CD4-positive, alpha-beta T cell treated with Interferon alpha-2 for 1 hour (primary cell): ENCODE measurements around the gene DCAF15.
"Not testable (repeated sequence)": the region's sequence is repeated elsewhere in the genome, so short reads cannot be mapped to it uniquely, and the experiment has no call there.

Experiments used
- DNase-seq, 2 donors: peaks; one replicate each; pipeline ENCODE4 v3.0.0-alpha.2; 2020 to 2022

Gene DCAF15

DNA sequence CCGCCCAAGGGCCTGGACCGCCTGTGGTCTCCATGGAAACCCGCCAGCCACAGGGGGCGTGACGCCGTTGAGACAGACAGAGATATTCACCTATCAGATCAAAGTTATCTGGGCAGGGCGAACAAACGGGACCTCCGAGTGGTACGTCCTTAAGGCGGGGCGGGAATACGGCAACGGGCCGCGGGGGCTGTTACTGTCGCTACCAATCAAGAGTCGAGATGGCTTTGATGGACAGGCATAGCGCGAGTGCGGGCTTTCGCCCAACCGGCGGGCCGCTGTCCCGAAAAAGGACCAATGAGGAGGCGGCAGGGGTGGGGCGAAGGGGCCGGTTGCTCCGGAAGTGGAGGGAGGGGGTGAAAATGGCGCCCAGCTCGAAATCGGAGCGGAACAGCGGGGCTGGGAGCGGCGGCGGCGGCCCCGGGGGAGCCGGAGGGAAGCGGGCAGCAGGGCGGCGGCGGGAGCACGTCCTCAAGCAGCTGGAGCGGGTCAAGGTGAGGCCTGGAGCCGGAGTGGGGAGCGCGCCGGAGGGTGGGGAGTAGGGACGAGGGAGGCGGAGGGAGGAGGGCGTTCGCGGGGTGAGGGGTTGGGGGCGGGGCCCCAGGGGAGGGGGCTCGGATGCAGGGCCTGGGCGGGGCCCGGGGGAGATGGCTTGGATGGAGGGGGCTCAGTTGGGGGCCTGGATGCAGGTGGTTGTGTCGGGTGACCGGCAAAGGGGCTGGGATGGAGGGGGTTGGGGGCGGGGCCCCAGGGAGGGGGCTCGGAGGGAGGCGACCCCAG lies at the start of gene DCAF15:
DCAF15 (plus strand) TSS at position 356 of the 777 bp plus-strand sequence; CDS start at position 360, 4 bp downstream.
- DNase-seq: peak; percentile 100

DNA sequence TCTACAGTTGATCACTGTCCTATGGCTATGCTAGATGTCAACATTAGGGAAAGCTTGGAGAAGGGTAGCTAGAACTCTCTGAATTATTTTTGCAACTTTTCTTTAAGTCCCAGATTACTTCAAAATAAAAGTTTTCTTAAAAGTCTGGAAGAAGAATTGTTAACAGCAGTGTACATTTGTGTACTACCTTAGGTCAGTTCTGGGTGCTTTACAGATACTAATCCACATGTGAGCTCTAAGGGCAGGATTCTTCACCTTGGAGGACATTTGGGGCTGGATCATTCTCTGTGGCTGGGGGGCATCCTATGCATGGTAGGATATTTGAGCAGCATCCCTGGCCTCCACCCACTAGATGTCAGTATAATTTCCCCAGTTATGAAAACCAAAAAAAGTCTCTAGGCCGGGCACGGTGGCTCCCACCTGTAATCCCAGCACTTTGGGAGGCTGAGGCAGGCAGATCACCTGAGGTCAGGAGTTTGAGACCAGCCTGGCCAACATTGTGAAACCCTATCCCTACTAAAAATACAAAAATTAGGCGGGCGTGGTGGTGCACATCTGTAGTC lies 49.2 kb upstream of the DCAF15 start:
- DNase-seq: peak in 1 of 2 donors; percentile 60

GRCh38 chr19:13905634-13906520 lies 46.4 kb upstream of the DCAF15 start, which contains the start of the genes BRME1 and CC2D1A:
BRME1 (minus strand) TSS chr19:13906117; CDS start chr19:13904892, 1,225 bp downstream.
CC2D1A (plus strand) TSS chr19:13906201; CDS start chr19:13906442, 241 bp downstream.
- peak; percentile 93 to 95 for DNase-seq

DNA sequence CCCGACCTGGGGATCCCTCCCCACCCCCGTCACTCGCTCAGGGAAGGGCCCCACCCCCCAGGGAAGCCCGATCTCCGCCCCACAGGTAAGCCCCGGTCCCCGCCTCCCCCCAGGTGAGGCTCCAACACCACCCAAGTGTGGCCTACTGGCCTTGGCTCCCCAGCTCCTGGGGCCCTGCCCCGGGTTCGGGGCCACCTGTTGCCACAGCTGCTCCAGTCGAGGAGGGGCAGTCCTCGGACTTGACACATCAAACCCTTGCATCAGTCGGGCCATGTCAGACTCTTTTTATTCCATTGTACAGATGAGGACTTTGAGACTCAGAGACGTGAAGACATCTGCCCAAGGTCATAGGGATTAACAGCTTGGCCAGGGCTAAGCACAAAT lies 45.8 kb upstream of the DCAF15 start:
- peak in 1 of 2 donors; percentile 45 for DNase-seq

GRCh38 chr19:13906910-13907309 lies 45.4 kb upstream of the DCAF15 start:
- no peak for DNase-seq

- DNase-seq: no peak
These were observed 43.6 kb upstream of the DCAF15 start for GRCh38 chr19:13908674-13909073.

- no peak for DNase-seq
These were observed 42.9 kb upstream of the DCAF15 start for GRCh38 chr19:13909430-13909829.

DNA sequence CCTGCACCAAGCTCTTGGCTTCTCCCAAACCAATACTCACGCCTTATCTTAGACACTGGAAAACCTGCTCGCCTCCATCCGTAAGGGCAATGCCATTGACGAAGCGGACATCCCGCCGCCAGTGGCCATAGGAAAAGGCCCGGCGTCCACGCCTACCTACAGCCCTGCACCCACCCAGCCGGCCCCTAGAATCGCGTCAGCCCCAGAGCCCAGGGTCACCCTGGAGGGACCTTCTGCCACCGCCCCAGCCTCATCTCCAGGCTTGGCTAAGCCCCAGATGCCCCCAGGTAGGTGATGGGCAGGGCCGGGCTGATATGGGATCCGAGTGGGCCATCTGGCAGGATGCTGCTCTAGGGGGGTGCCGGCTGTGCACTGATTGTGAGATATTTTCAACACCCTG lies 39.0 kb upstream of the DCAF15 start:
- no peak for DNase-seq

DNA sequence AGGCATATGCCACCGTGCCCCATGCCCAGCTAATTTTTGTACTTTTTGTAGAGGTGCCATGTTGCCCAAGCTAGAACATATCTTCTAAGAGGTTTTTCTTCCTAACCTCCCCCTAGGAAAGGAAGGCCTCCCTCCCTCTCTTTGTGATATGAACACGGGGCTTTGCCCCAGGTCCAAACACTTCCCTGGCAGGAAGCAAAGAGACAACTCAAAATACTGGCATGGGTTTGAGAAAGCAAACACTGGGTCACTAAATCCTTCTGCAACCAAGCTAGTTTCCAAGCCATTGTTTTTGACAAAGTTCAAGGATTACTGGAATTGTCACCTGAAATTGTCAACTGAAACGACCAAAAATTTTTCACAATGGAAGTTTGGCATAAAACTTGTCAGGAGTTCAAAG lies 37.5 kb upstream of the DCAF15 start:
- DNase-seq: no peak

DNA sequence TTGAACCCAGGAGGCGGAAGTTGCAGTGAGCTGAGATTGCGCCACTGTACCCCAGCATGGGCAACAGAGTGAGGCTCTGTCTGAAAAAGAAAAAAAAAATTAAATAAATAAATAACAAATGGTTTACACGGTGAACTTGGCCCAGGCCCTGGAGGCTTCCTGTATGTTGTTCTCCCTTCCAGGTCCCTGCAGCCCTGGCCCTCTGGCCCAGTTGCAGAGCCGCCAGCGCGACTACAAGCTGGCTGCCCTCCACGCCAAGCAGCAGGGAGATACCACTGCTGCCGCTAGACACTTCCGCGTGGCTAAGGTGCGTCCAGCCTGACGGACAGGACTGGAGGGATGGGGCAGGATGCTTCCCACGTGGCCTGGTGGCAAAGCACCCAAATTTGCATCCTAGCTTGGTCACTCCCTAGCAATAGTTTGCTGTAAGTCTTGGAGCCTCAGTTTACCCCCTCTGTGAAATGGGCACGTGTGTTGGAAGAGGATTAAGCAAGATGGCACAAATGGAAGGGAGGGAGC lies 34.4 kb upstream of the DCAF15 start:
- DNase-seq: no peak

DNA sequence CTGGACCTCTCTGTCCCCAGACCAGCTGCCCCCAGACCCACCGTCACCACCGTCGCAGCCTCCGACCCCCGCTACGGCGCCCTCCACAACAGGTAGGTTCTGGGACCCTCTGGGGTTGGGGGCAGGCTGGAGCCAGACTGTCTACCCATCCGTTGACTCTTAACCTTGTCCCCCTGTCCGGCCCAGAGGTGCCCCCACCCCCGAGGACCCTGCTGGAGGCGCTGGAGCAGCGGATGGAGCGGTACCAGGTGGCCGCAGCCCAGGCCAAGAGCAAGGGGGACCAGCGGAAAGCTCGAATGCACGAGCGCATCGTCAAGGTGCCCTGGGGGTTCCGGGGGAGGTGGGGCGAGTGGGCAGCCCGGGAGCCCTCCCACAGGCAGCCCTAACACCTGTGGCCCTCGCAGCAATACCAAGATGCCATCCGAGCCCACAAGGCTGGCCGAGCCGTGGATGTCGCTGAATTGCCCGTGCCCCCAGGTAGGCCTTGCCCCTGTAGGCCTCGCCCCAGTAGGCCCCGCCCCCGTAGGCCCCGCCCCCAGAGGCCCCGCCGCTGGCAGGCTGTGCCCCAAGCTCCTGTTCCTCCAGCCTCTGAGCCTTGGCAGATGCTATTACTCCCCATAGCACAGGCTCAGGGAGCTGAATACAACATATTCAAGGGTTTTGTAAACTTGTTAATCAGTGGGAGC lies 33.4 kb upstream of the DCAF15 start:
- no peak for DNase-seq

GRCh38 chr19:13920524-13920923 lies 31.8 kb upstream of the DCAF15 start:
- no peak for DNase-seq

DNA sequence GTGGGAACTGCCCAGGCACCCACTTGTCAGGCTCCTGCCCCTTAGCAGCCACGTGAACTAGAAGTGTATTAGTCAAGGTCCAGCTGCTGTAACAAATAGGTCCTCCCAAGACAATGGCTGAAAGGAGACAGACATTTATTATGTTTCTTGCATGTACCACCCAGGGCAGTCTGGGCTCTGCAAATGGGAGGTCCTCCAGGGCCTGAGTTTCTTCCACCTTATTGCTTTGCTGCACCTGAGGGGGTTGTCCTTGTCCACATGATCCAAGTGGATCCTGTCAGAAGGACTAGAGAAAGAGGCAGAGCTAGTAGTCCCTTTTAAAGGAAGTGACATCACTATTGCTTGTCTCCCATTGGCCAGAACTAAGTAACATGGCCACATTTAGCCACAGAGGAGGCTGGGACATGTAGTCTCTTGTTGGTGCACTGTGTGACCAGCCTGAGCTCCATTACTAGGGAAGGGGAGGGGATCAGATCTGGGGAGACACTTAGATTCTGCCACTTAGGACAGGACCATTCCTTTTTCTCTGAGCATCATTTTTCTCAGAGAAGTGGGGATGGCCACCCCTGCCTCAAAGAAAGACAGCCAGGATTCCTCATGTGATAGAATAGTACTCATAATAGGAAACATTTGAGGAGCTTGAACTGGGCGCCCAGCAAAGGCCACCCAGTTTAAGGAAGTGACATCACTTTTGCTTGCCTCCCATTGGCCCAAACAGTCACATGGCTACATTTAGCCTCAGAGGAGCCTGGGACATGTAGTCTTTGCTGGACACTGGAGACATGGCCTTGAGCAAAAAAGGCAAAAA lies 31.2 kb upstream of the DCAF15 start:
- peak; percentile 20 to 46 for DNase-seq

- DNase-seq: not testable (repeated sequence)
These were observed 30.2 kb upstream of the DCAF15 start for GRCh38 chr19:13922118-13922517.

DNA sequence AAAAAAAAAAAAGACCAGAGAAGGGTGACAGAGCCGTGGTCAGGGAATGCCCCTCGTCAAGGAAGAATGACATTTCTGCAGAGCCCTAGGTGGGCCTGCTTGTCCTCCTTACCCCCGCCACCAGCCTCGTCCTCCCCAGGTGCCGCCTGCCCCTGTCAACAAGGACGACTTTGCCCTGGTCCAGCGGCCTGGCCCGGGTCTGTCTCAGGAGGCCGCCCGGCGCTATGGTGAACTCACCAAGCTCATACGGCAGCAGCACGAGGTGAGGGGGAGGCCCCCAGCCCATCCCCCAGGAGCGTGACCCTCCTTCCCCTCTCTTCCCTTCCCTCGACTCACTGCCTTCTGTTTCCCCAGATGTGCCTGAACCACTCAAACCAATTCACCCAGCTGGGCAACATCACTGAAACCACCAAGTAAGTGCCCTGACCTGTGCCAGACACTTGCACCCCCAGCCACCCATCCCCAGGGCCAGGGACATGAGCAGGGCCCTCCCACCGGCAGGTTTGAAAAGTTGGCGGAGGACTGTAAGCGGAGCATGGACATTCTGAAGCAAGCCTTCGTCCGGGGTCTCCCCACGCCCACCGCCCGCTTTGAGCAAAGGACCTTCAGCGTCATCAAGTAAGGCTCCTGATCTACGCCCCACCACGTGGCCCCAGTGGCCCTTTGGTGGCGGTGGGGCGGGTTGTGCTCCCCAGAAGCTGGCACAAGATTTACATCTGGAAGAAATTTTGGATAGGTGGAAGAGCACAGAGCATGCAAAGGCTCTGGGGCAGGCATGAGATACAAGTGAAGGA lies 28.9 kb upstream of the DCAF15 start:
- DNase-seq: no peak

DNA sequence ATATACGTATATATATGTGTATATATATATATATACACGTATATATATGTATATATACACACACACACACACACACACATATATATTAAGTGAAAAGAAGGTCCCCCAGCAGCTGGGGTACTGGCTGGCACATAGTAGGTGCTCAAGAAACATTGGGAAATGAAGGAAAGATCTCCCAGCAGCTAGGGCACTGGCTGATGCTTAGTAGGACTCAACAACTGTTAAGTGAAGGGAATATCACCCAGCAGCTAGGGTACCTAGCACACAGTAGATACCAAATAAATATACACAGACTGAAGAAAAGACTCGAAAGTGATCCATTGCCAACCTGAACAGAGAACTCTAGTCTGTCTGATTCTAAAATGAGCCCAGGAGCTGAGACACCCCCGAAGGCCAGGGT lies 26.3 kb upstream of the DCAF15 start:
- DNase-seq: no peak

DNA sequence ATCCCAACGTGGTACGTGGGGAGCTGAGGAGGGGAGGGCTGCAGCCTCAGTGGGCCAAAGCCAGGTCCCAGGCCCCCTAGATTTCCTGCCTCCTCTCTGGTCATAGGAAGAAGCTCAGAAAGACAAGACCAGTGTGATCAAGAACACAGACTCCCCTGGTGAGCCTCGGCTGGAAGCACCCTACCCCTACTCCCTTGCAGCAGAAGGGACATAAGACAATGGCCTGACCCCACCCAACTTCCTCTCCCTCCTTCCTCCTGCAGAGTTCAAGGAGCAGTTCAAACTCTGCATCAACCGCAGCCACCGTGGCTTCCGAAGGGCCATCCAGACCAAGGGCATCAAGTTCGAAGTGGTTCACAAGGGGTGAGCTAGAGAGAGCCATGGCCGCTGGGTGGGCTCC lies 25.6 kb upstream of the DCAF15 start:
- DNase-seq: no peak

- no peak for DNase-seq
These were observed 23.0 kb upstream of the DCAF15 start for GRCh38 chr19:13929340-13929739.

GRCh38 chr19:13929956-13930355 lies 22.4 kb upstream of the DCAF15 start:
- no peak for DNase-seq

DNA sequence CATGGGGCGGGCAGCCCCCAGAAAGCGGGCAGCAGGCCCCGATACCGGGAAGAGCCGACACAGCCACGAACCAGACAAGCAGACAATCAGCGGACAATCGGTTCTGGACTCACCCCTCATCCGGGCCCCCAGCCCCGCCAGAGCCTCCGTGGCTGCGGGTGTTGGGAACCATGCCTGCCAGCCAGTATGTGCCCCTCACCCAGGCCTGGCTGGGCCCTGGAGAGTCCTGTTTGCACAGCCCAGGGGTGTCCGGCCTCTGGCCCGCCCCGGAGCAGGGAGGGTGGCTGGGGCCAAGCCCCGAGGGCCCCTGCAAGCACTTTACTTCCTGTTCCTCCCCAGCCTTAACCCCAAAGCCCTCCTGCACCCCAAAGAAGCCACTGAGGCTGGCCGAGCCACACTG lies 21.9 kb upstream of the DCAF15 start:
- no peak for DNase-seq
